HG03066 (cell line): ENCODE results near the gene PLXNA2.

Experiments used
- ATAC-seq: cut with Tn5 transposase; IDR thresholded peaks from one replicate; pipeline ENCODE4 v1.9.1; 2021; ENCODE audit warnings: low read depth; ENCODE audit not compliant: unreplicated experiment

PLXNA2 gene

DNA sequence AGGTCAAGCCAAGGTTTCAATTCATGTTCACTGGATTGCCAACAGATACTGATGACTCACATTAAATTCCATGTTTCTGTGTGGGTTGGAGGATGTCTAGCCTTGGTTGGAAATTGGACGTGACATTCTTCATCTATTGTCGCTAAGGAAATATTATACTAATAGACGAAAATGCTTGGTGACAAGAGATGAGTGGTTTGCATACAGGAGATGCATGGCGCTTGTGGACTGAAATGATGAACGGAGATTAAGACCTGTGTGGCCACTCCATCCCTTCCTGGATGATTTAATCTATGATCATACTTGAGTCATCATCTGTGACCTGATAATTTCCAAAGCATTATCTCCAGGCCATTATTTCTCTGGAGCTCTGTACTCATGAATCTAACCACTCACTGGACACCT is 236.2 kb downstream of the PLXNA2 start:
- no peak for ATAC-seq

- no peak for ATAC-seq
Measured at GRCh38 chr1:208007319-208007937, 236.8 kb downstream of the PLXNA2 start.

DNA sequence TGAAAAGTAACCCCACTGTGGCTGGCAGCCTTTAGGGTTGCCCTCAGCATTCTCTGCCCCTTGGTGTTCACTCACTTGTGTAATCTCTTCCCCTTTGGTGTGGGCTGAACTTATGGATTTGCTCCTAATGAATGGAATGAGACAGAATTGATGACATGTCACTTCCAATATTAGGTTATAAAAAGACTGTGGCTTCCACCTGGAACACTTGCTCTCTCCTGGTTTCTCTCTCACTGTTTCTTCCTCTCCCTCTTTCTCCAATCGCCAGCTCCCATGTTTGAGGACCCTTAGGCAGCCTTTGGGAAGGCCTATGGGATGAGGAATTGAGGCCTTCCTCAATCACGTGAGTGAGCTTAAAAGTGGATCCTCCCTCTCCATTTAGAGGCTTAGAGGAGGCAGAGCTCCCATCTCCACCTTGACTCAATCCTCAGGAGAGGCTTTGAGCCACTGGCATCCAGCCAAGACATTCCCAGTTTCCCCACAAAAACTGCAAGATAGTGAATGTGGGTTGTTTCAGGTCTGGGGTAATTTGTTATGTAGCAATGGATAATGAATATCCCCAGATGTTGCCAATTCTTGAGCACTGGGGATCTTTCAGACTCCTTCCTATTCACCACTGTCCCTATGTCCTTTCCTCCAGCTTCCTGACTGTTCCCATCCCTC is 237.8 kb downstream of the PLXNA2 start:
- no peak for ATAC-seq

- ATAC-seq = no peak
Measured at GRCh38 chr1:208004851-208005250, 239.3 kb downstream of the PLXNA2 start.

- ATAC-seq = no peak
Measured at GRCh38 chr1:208003241-208003640, 240.9 kb downstream of the PLXNA2 start.

GRCh38 chr1:208002672-208003071 is 241.5 kb downstream of the PLXNA2 start:
- ATAC-seq = no peak

- no peak for ATAC-seq
Measured at GRCh38 chr1:208002078-208002477, 242.1 kb downstream of the PLXNA2 start.

DNA sequence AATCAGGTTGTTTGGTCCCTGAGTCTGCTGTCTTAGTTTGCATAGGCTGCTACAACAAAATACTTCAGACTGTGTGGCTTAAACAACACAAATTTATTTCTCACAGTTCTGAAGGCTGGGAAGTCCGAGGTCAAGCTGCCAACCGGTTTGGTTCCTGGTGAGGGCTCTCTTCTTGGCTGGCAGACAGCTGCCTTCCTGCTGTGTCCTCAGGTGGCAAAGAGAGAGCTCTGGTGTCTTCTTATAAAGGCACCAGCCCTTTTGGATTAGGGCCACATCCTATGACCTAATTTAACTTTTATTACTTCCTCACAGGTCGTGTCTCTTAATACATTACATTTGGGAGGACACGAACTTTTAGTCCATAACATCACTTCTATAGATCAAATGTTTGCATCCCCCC is 243.7 kb downstream of the PLXNA2 start:
- no peak for ATAC-seq

DNA sequence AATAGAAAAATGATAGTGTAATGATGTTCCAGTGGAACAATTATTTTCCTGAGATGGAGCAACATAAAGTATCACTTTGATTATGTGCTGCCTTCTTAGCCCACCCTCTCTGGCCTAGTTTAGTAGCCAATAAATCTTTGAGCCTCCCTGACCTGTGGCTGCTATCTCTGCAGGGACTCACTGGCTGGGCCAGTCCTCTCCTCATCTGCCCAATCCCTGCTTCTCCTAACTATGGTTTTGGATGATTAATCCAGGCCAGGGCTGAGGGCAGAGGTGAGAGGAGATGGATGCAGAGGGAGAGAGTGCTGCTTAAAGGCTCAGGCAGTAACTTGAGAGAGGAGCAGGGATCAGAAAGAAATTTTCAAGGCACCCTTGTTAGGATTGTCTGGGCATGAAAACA is 244.2 kb downstream of the PLXNA2 start:
- no peak for ATAC-seq

GRCh38 chr1:207999274-207999915 is 244.8 kb downstream of the PLXNA2 start:
- no peak for ATAC-seq

- no peak for ATAC-seq
Measured at GRCh38 chr1:207998691-207999090, 245.5 kb downstream of the PLXNA2 start.

DNA sequence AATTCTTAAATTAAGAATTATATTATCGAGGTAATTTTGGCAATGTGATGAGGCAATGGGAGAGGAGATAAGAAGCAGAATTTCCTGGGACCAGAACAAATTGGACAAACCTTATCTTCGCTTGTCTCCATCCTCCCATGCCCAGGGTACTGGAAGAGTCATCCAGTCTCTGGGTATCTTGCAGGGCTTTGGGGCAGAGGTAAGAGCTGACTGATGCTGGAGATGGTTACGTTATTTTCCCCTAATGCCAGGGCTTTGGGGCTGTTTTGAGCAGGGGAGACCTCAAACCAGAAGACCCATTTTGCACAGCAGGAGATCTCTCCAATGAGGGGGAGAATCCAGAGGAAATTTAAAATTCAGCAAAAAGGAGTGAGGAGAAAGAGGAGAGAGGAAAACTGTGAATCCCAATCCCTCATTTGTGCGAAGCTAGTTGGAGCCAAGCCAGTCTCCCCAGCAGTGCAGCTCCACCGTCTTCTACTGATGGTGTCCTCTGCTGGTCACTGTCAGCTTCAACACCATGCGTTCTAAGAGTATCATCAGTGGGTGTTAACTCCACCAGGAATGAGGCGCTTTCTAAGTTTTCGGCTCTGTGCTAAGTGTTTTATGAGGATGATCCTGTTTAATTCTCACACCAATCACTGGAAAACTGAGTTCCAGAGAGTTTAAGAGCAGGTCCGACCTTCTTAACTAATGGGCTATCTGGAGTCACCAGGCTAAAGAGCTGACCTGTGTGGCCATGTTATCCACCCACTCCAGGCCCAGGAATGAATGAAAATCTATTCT is 246.5 kb downstream of the PLXNA2 start:
- ATAC-seq = peak; percentile 72

GRCh38 chr1:207996636-207997035 is 247.5 kb downstream of the PLXNA2 start:
- ATAC-seq = no peak

DNA sequence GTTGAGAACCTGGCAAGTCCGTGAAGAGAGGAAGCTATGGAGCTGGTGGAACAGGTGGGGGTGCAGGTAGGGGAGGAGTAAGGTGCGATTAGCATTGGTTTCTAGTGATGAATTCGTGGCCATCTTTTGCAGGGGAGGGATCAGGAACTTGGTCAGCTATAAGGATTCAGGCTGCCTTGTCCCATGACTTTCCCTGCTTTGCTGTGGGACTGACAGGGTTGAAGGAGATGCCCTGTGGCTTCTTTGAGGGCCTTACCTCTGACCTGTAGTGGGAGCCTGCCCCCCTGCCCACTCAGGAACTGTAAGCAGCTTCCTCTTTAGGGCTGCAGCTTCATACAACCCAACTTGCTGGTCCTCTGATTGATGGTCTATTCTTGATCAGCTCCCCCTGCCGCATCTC is 248.6 kb downstream of the PLXNA2 start:
- no peak for ATAC-seq

- ATAC-seq = no peak
Measured at GRCh38 chr1:207993477-207994445, 250.4 kb downstream of the PLXNA2 start.

GRCh38 chr1:207992677-207993236 is 251.4 kb downstream of the PLXNA2 start:
- ATAC-seq = no peak

DNA sequence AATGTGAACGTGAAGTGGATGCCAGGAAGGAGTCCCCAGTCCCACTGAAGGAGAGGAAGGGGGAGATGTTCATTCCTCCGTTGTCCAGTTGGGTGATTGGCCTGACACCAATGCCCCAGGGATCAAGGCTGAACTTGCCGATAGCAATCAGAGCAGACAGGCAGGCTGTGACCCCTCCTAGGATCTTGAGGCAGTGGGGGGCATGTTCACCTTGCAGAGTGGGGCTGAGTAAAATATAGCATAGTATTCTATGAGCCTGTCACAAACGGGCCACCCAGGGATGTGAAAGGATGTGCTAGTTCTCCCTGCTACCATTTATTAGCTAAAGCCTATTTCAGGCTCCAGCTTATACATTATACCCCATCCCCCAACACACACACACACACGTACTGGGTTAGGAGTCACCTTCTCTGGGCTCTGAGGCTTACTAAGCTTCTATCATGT is 252.6 kb downstream of the PLXNA2 start:
- no peak for ATAC-seq

DNA sequence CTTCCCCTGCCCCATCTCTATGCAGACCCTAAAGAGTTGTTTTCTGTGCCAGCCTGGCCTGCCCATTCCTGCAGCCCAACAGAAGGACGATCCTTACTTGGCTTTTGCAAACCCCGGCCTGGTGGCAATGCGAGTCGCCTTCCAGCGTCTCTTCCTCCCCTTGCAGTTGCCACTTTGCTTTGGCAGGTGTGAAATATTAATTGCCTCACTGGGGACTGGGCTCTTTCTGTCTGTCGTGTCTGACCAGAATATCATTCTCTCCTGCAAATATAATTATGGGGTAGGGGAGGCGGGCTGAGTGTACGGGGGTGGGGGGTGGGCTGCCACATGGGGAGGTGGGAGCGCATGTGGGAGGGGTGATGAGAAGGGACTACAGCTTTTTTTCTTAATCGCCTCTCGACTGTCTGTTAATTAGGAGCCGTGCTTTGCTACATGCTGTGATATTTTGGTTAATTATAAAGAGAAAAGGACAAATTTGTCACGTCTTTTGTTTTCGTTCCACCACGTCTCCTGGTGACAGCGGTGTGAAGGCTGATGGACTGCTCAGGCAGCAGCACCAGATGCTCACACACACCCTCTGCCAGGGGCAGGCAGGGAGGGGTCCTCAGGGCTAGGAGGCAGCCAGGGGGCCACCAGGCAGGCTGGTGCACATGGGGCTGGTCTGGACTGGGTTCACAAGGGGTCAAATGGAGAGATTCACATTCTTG is 253.2 kb downstream of the PLXNA2 start:
- ATAC-seq = no peak

GRCh38 chr1:207990455-207990854 is 253.7 kb downstream of the PLXNA2 start:
- no peak for ATAC-seq
